Measurements from ENCODE around the gene PPP1R3G. TPM values are rescaled to one million over a fixed set of nuclear protein-coding genes. Genes with fewer than 3 reads are reported as not detected.

PPP1R3G gene
- total and polyA plus RNA-seq, 3 experiments from 2014 or later, result not detected

- Histone ChIP-seq H3K27ac (ENCODE audit: low read depth, low read length) (no peak overlapping the region), H3K4me3 (ENCODE audit: low read length) (no peak overlapping the region), H3K4me1 (ENCODE audit: insufficient read depth, low read length) (no peaks in the 10 kb centered on the region), H3K36me3 (ENCODE audit: insufficient read depth, low read length) (no peaks in the 10 kb centered on the region), H3K9me3 (ENCODE audit: low read length) (no peaks in the 10 kb centered on the region), H3K27me3 (ENCODE audit: insufficient read depth, low read length, poor library complexity, severe bottlenecking) (no peaks in the 10 kb centered on the region)
- no peaks in the 10 kb centered on the region for H3K27me3 Mint-ChIP-seq
- no peaks in the 10 kb centered on the region for H3K9me3 Mint-ChIP-seq
- DNase-seq, result no peak
- H3K4me1 Mint-ChIP-seq, result no peaks in the 10 kb centered on the region
- H3K27ac Mint-ChIP-seq, result no peak overlapping the region
- POLR2A ChIA-PET, result no interaction called here
- peaks cover 0 to 4% (median 0%) of the 10 kb centered on the region in 3 donors for H3K36me3 Mint-ChIP-seq
- H3K4me3 Mint-ChIP-seq, result no peak overlapping the region
- CTCF ChIA-PET, result no interaction called here
These were observed 15.7 kb downstream of the PPP1R3G start for GRCh38 chr6:5100806-5101205.

- Mint-ChIP-seq H3K4me1 (no peaks in the 10 kb centered on the region), H3K36me3 (peaks cover 0 to 4% (median 0%) of the 10 kb centered on the region in 3 donors), H3K27ac (no peak overlapping the region), H3K4me3 (no peak overlapping the region), H3K27me3 (no peaks in the 10 kb centered on the region), H3K9me3 (no peaks in the 10 kb centered on the region)
- Histone ChIP-seq H3K4me1 (ENCODE audit: insufficient read depth, low read length) (no peaks in the 10 kb centered on the region), H3K9me3 (ENCODE audit: low read length) (no peaks in the 10 kb centered on the region), H3K27me3 (ENCODE audit: insufficient read depth, low read length, poor library complexity, severe bottlenecking) (no peaks in the 10 kb centered on the region), H3K4me3 (ENCODE audit: low read length) (no peak overlapping the region), H3K27ac (ENCODE audit: low read depth, low read length) (no peak overlapping the region), H3K36me3 (ENCODE audit: insufficient read depth, low read length) (no peaks in the 10 kb centered on the region)
- ChIA-PET POLR2A (no interaction called here), CTCF (no interaction called here)
- DNase-seq, result no peak
These were observed 17.3 kb downstream of the PPP1R3G start for GRCh38 chr6:5102267-5102970.

- H3K27ac ChIP-seq (ENCODE audit: low read depth, low read length), result no peak overlapping the region
- Mint-ChIP-seq H3K36me3 (peaks cover 0 to 4% (median 0%) of the 10 kb centered on the region in 3 donors), H3K4me3 (no peak overlapping the region), H3K4me1 (no peaks in the 10 kb centered on the region), H3K27me3 (no peaks in the 10 kb centered on the region), H3K27ac (no peak overlapping the region), H3K9me3 (no peaks in the 10 kb centered on the region)
- no peaks in the 10 kb centered on the region for H3K27me3 ChIP-seq (ENCODE audit: insufficient read depth, low read length, poor library complexity, severe bottlenecking)
- no peak overlapping the region for H3K4me3 ChIP-seq (ENCODE audit: low read length)
- no peaks in the 10 kb centered on the region for H3K4me1 ChIP-seq (ENCODE audit: insufficient read depth, low read length)
- no peak for DNase-seq
- ChIA-PET CTCF (interaction anchor here (0.9 kb wide), 1 partner anchor 10 kb away, joined by 3 read pairs; no protein-coding TSS in a partner anchor), POLR2A (no interaction called here)
- H3K36me3 ChIP-seq (ENCODE audit: insufficient read depth, low read length), result no peaks in the 10 kb centered on the region
- H3K9me3 ChIP-seq (ENCODE audit: low read length), result no peaks in the 10 kb centered on the region
These were observed 18.1 kb downstream of the PPP1R3G start for GRCh38 chr6:5103250-5103649.

GRCh38 chr6:5104667-5105066 is 19.5 kb downstream of the PPP1R3G start:
- Mint-ChIP-seq H3K36me3 (peaks cover 0 to 4% (median 2%) of the 10 kb centered on the region in 3 donors), H3K4me1 (no peaks in the 10 kb centered on the region), H3K9me3 (no peaks in the 10 kb centered on the region), H3K27me3 (no peaks in the 10 kb centered on the region), H3K4me3 (no peak overlapping the region), H3K27ac (no peak overlapping the region)
- Histone ChIP-seq H3K27me3 (ENCODE audit: insufficient read depth, low read length, poor library complexity, severe bottlenecking) (no peaks in the 10 kb centered on the region), H3K27ac (ENCODE audit: low read depth, low read length) (no peak overlapping the region), H3K9me3 (ENCODE audit: low read length) (no peaks in the 10 kb centered on the region), H3K36me3 (ENCODE audit: insufficient read depth, low read length) (no peaks in the 10 kb centered on the region), H3K4me3 (ENCODE audit: low read length) (no peak overlapping the region), H3K4me1 (ENCODE audit: insufficient read depth, low read length) (no peaks in the 10 kb centered on the region)
- POLR2A ChIA-PET, result no interaction called here
- CTCF ChIA-PET, result no interaction called here
- no peak for DNase-seq

- Histone ChIP-seq H3K4me3 (ENCODE audit: low read length) (no peak overlapping the region), H3K9me3 (ENCODE audit: low read length) (no peaks in the 10 kb centered on the region), H3K27me3 (ENCODE audit: insufficient read depth, low read length, poor library complexity, severe bottlenecking) (no peaks in the 10 kb centered on the region), H3K27ac (ENCODE audit: low read depth, low read length) (no peak overlapping the region), H3K4me1 (ENCODE audit: insufficient read depth, low read length) (no peaks in the 10 kb centered on the region), H3K36me3 (ENCODE audit: insufficient read depth, low read length) (no peaks in the 10 kb centered on the region)
- H3K9me3 Mint-ChIP-seq, result no peaks in the 10 kb centered on the region
- peaks cover 0 to 5% (median 2%) of the 10 kb centered on the region in 3 donors for H3K36me3 Mint-ChIP-seq
- no peak for DNase-seq
- CTCF ChIA-PET, result no interaction called here
- H3K27ac Mint-ChIP-seq, result no peak overlapping the region
- no peak overlapping the region for H3K4me3 Mint-ChIP-seq
- POLR2A ChIA-PET, result no interaction called here
- no peaks in the 10 kb centered on the region for H3K27me3 Mint-ChIP-seq
- H3K4me1 Mint-ChIP-seq, result no peaks in the 10 kb centered on the region
These were observed 20.0 kb downstream of the PPP1R3G start for GRCh38 chr6:5105146-5105545.

- Histone ChIP-seq H3K9me3 (ENCODE audit: low read length) (no peaks in the 10 kb centered on the region), H3K27me3 (ENCODE audit: insufficient read depth, low read length, poor library complexity, severe bottlenecking) (no peaks in the 10 kb centered on the region), H3K36me3 (ENCODE audit: insufficient read depth, low read length) (no peaks in the 10 kb centered on the region), H3K4me1 (ENCODE audit: insufficient read depth, low read length) (no peaks in the 10 kb centered on the region), H3K4me3 (ENCODE audit: low read length) (no peak overlapping the region), H3K27ac (ENCODE audit: low read depth, low read length) (no peak overlapping the region)
- Mint-ChIP-seq H3K27me3 (no peaks in the 10 kb centered on the region), H3K36me3 (peaks cover 0 to 10% (median 10%) of the 10 kb centered on the region in 3 donors), H3K9me3 (no peaks in the 10 kb centered on the region), H3K27ac (no peak overlapping the region), H3K4me3 (no peak overlapping the region), H3K4me1 (no peaks in the 10 kb centered on the region)
- DNase-seq, result no peak
- POLR2A ChIA-PET, result no interaction called here
- CTCF ChIA-PET, result no interaction called here
These were observed 22.2 kb downstream of the PPP1R3G start for GRCh38 chr6:5107341-5107740.

GRCh38 chr6:5108068-5108467 is 22.9 kb downstream of the PPP1R3G start:
- H3K27me3 ChIP-seq (ENCODE audit: insufficient read depth, low read length, poor library complexity, severe bottlenecking), result no peaks in the 10 kb centered on the region
- Mint-ChIP-seq H3K4me1 (no peaks in the 10 kb centered on the region), H3K27ac (peak overlapping the region in 1 of 8 donors; percentile 22), H3K27me3 (no peaks in the 10 kb centered on the region), H3K9me3 (no peaks in the 10 kb centered on the region), H3K4me3 (no peak overlapping the region), H3K36me3 (peaks cover 0 to 16% (median 10%) of the 10 kb centered on the region in 3 donors)
- no peaks in the 10 kb centered on the region for H3K36me3 ChIP-seq (ENCODE audit: insufficient read depth, low read length)
- no peaks in the 10 kb centered on the region for H3K9me3 ChIP-seq (ENCODE audit: low read length)
- no peak overlapping the region for H3K4me3 ChIP-seq (ENCODE audit: low read length)
- H3K27ac ChIP-seq (ENCODE audit: low read depth, low read length), result no peak overlapping the region
- DNase-seq, result no peak
- no peaks in the 10 kb centered on the region for H3K4me1 ChIP-seq (ENCODE audit: insufficient read depth, low read length)
- ChIA-PET POLR2A (no interaction called here), CTCF (no interaction called here)

- H3K27ac Mint-ChIP-seq, result no peak overlapping the region
- ChIA-PET CTCF (no interaction called here), POLR2A (no interaction called here)
- Histone ChIP-seq H3K4me1 (ENCODE audit: insufficient read depth, low read length) (no peaks in the 10 kb centered on the region), H3K27me3 (ENCODE audit: insufficient read depth, low read length, poor library complexity, severe bottlenecking) (no peaks in the 10 kb centered on the region), H3K27ac (ENCODE audit: low read depth, low read length) (no peak overlapping the region), H3K4me3 (ENCODE audit: low read length) (no peak overlapping the region), H3K9me3 (ENCODE audit: low read length) (no peaks in the 10 kb centered on the region), H3K36me3 (ENCODE audit: insufficient read depth, low read length) (no peaks in the 10 kb centered on the region)
- H3K4me3 Mint-ChIP-seq, result no peak overlapping the region
- DNase-seq, result no peak
- H3K27me3 Mint-ChIP-seq, result no peaks in the 10 kb centered on the region
- no peaks in the 10 kb centered on the region for H3K4me1 Mint-ChIP-seq
- no peaks in the 10 kb centered on the region for H3K9me3 Mint-ChIP-seq
- peaks cover 0 to 17% (median 10%) of the 10 kb centered on the region in 3 donors for H3K36me3 Mint-ChIP-seq
These were observed 23.5 kb downstream of the PPP1R3G start for GRCh38 chr6:5108536-5109150.
